Neural cell (in vitro differentiated cells): ENCODE results near the gene MTARC1. TPM values are rescaled to one million over a fixed set of nuclear protein-coding genes. Genes with fewer than 3 reads are reported as not detected.
A peak's percentile ranks its signal among the peaks of the same experiment; 100 is the strongest.

Experiments used
- H2AFZ ChIP-seq: fragments of 200-600, 300-800 bp; sonication (generic), shearing (Covaris generic); 2 replicates; pipeline ENCODE4 v1.6.0; 2014; ENCODE audit warnings: low read depth, mild to moderate bottlenecking, antibody characterized with exemption, low read length, moderate library complexity
- H3F3A ChIP-seq: fragments of 200-600 bp; shearing (Covaris generic); 2 replicates; pipeline ENCODE4 v1.6.1; 2016; ENCODE audit warnings: mild to moderate bottlenecking, moderate library complexity, mixed read lengths, antibody characterized with exemption, low read length; ENCODE audit not compliant: insufficient read depth, poor library complexity, severe bottlenecking
- H3K27ac ChIP-seq: fragments of 200-600, 300-800 bp; sonication (generic), shearing (Covaris generic); 2 replicates; pipeline ENCODE4 v1.5.1; 2014; ENCODE audit warnings: mild to moderate bottlenecking, low read length, moderate library complexity
- H3K27me3 ChIP-seq: fragments of 300-800, 200-600 bp; sonication (generic), shearing (Covaris generic); 2 replicates; pipeline ENCODE4 v1.6.0; 2014; ENCODE audit warnings: mild to moderate bottlenecking, low read depth, low read length, moderate library complexity; ENCODE audit not compliant: insufficient read depth
- H3K36me3 ChIP-seq: fragments of 300-800, 200-600 bp; sonication (generic), shearing (Covaris generic); 2 replicates; pipeline ENCODE4 v1.5.1; 2014; ENCODE audit warnings: mild to moderate bottlenecking, antibody characterized with exemption, low read length, moderate library complexity; ENCODE audit not compliant: insufficient read depth
- H3K4me2 ChIP-seq: fragments of 300-800, 200-600 bp; sonication (generic), shearing (Covaris generic); 2 replicates; pipeline ENCODE4 v1.6.0; 2014; ENCODE audit warnings: mild to moderate bottlenecking, low read length
- H3K4me3 ChIP-seq: fragments of 300-800, 200-600 bp; sonication (generic), shearing (Covaris generic); 2 replicates; pipeline ENCODE4 v1.5.1; 2014; ENCODE audit warnings: mild to moderate bottlenecking, low read length, moderate library complexity
- H3K79me2 ChIP-seq: fragments of 200-600 bp; shearing (Covaris generic); replicated peaks from 2 replicates; pipeline ENCODE4 v1.6.0; 2014; ENCODE audit warnings: mild to moderate bottlenecking, low read length, moderate library complexity; ENCODE audit not compliant: insufficient read depth
- H3K9ac ChIP-seq: fragments of 300-800, 200-600 bp; sonication (generic), shearing (Covaris generic); 2 replicates; pipeline ENCODE4 v1.6.1; 2016; ENCODE audit warnings: mild to moderate bottlenecking, low read length, mixed read lengths
- H3K9me2 ChIP-seq: fragments of 200-600 bp; shearing (Covaris generic); 2 replicates; pipeline ENCODE4 v1.6.1; 2016; ENCODE audit warnings: mild to moderate bottlenecking, low read length, mixed read lengths; ENCODE audit not compliant: insufficient read depth
- H3K9me3 ChIP-seq: fragments of 200-600, 300-800 bp; sonication (generic), shearing (Covaris generic); 2 replicates; pipeline ENCODE4 v1.6.1; 2016; ENCODE audit warnings: mild to moderate bottlenecking, mixed run types, low read length, moderate library complexity, mixed read lengths
- H4K20me1 ChIP-seq: fragments of 200-600 bp; shearing (Covaris generic); 2 replicates; pipeline ENCODE4 v1.6.1; 2016; ENCODE audit warnings: mild to moderate bottlenecking, mixed run types; ENCODE audit not compliant: insufficient read depth
- EP300 ChIP-seq: fragments of 450-650 bp; conservative IDR thresholded peaks from 2 replicates; pipeline ENCODE4 v1.6.1; 2014; ENCODE audit warnings: antibody characterized with exemption, mild to moderate bottlenecking, moderate library complexity; ENCODE audit not compliant: poor library complexity, severe bottlenecking
- EZH2 ChIP-seq: fragments of 200-600, 300-800 bp; shearing (Covaris generic), sonication (generic); IDR thresholded peaks from 2 replicates; pipeline ENCODE4 v1.6.1; 2014; ENCODE audit warnings: antibody characterized with exemption, low read length, borderline replicate concordance, mild to moderate bottlenecking; ENCODE audit not compliant: insufficient read depth, poor library complexity, severe bottlenecking
- MXI1 ChIP-seq: fragments of 450-650 bp; conservative IDR thresholded peaks from 2 replicates; pipeline ENCODE4 v1.6.1; 2014; ENCODE audit warnings: antibody characterized with exemption, mild to moderate bottlenecking; ENCODE audit not compliant: poor library complexity, severe bottlenecking
- POLR2AphosphoS5 ChIP-seq: IDR thresholded peaks from 2 replicates; pipeline ENCODE4 v1.6.1; 2012
- REST ChIP-seq: IDR thresholded peaks from 2 replicates; pipeline ENCODE4 v1.6.1; 2012; ENCODE audit warnings: borderline replicate concordance
- polyA plus RNA-seq: library from polyadenylated mRNA; depleted of rRNA; stranded (reverse); fragments of >200 nt; gene quantifications from 2 replicates; pipeline ENCODE4 v1.2.3, GENCODE V29; 2014

The MTARC1 gene
- polyA plus RNA-seq, 1 donor from 2014 or later: 4.2 TPM

- Histone ChIP-seq H3K4me2 (no peak overlapping the region), H3K36me3 (no peaks in the 10 kb centered on the region), H3K9me2 (no peaks in the 10 kb centered on the region), H4K20me1 (no peaks in the 10 kb centered on the region), H3K9me3 (no peaks in the 10 kb centered on the region), H2AFZ (peak overlapping the region; percentile 30), H3K4me3 (peak overlapping the region; percentile 4), H3K27ac (peak overlapping the region; percentile 70), H3K9ac (peak overlapping the region; percentile 42), H3F3A (no peaks in the 10 kb centered on the region), H3K27me3 (no peaks in the 10 kb centered on the region), H3K79me2 (no peaks in the 10 kb centered on the region)
- TF ChIP-seq POLR2AphosphoS5 (peak; percentile 24), EP300 (peak; percentile 58), EZH2 (no peak), REST (peak; percentile 12)
Observed at GRCh38 chr1:220808345-220809186, 21.9 kb downstream of the MTARC1 start.

GRCh38 chr1:220809187-220809550, 22.5 kb downstream of the MTARC1 start:
- H3K9me3 ChIP-seq: no peaks in the 10 kb centered on the region
- peak overlapping the region; percentile 42 for H3K9ac ChIP-seq
- TF ChIP-seq EZH2 (no peak), MXI1 (no peak), REST (no peak)
- H2AFZ ChIP-seq: peak overlapping the region; percentile 30
- H3K4me2 ChIP-seq: no peak overlapping the region
- H3K27me3 ChIP-seq: no peaks in the 10 kb centered on the region
- no peaks in the 10 kb centered on the region for H3K36me3 ChIP-seq
- H3F3A ChIP-seq: no peaks in the 10 kb centered on the region
- peak overlapping the region; percentile 4 for H3K4me3 ChIP-seq
- peak overlapping the region; percentile 70 for H3K27ac ChIP-seq
- no peaks in the 10 kb centered on the region for H3K9me2 ChIP-seq
- H3K79me2 ChIP-seq: no peaks in the 10 kb centered on the region
- no peaks in the 10 kb centered on the region for H4K20me1 ChIP-seq
